Keratinocyte (primary cell): ENCODE results near the gene ARPP19. TPM values are rescaled to one million over a fixed set of nuclear protein-coding genes. Genes with fewer than 3 reads are reported as not detected.
"Not testable (repeated sequence)": the region's sequence is repeated elsewhere in the genome, so short reads cannot be mapped to it uniquely, and the experiment has no call there.

Source experiments
- DNase-seq: peaks from one replicate; pipeline ENCODE4 v3.0.0-alpha.2; 2011; ENCODE audit warnings: low read depth, missing footprints, low spot score
- FAIRE-seq: peaks from 2 replicates; lab custom pipeline; 2011; peaks lifted over from hg19 to GRCh38; lab: Jason Lieb, UNC
- H2AFZ ChIP-seq: 2 replicates; pipeline ENCODE4 v1.6.0; 2012; ENCODE audit warnings: low read length, control low read depth, inconsistent platforms; ENCODE audit not compliant: control insufficient read depth
- H3K27ac ChIP-seq: 2 replicates; pipeline ENCODE4 v1.5.1; 2011; ENCODE audit warnings: low read length; ENCODE audit not compliant: control insufficient read depth, insufficient read depth
- H3K27me3 ChIP-seq: 3 replicates; pipeline ENCODE4 v1.6.0; 2011; ENCODE audit warnings: low read length; ENCODE audit not compliant: control insufficient read depth, insufficient read depth; ENCODE audit errors: extremely low read depth
- H3K36me3 ChIP-seq, 2 experiments: 2 replicates in 1 of 2; 3 replicates in 1 of 2; pipeline ENCODE4 v1.5.1; 2011; ENCODE audit warnings: low read length in 2 of 2, mild to moderate bottlenecking in 1 of 2; ENCODE audit not compliant: control insufficient read depth in 2 of 2, insufficient read depth in 2 of 2; ENCODE audit errors: extremely low read depth in 1 of 2
- H3K4me1 ChIP-seq: 3 replicates; pipeline ENCODE4 v1.5.1; 2011; ENCODE audit warnings: low read length; ENCODE audit not compliant: control insufficient read depth, insufficient read depth; ENCODE audit errors: extremely low read depth
- H3K4me2 ChIP-seq: 3 replicates; pipeline ENCODE4 v1.6.0; 2011; ENCODE audit warnings: low read depth, low read length; ENCODE audit not compliant: control insufficient read depth, insufficient read depth; ENCODE audit errors: extremely low read depth
- H3K4me3 ChIP-seq, 3 experiments: fragments of 200-600 bp in 1 of 3; sonication (generic) in 1 of 3; 2 replicates in 2 of 3; 3 replicates in 1 of 3; pipeline ENCODE4 v1.5.1; 2011 to 2016; ENCODE audit warnings: low read length in 3 of 3, mild to moderate bottlenecking in 3 of 3, control low read depth in 2 of 3, inconsistent platforms in 1 of 3, low read depth in 1 of 3, mixed read lengths in 1 of 3, mixed run types in 1 of 3, moderate library complexity in 1 of 3; ENCODE audit not compliant: control insufficient read depth in 2 of 3, insufficient read depth in 2 of 3; ENCODE audit errors: extremely low read depth in 1 of 3
- H3K79me2 ChIP-seq: 2 replicates; pipeline ENCODE4 v1.6.0; 2012; ENCODE audit warnings: low read length; ENCODE audit not compliant: control insufficient read depth, insufficient read depth
- H3K9ac ChIP-seq: 3 replicates; pipeline ENCODE4 v1.6.0; 2011; ENCODE audit warnings: low read length; ENCODE audit not compliant: control insufficient read depth, insufficient read depth; ENCODE audit errors: extremely low read depth
- H3K9me1 ChIP-seq: 3 replicates; pipeline ENCODE4 v1.6.0; 2011; ENCODE audit warnings: low read length; ENCODE audit not compliant: control insufficient read depth, insufficient read depth; ENCODE audit errors: extremely low read depth
- H3K9me3 ChIP-seq: 2 replicates; pipeline ENCODE4 v1.5.1; 2012; ENCODE audit warnings: low read depth, low read length; ENCODE audit not compliant: control insufficient read depth
- H4K20me1 ChIP-seq: 3 replicates; pipeline ENCODE4 v1.6.0; 2011; ENCODE audit warnings: low read length; ENCODE audit not compliant: control insufficient read depth, insufficient read depth; ENCODE audit errors: extremely low read depth
- EZH2 ChIP-seq: IDR thresholded peaks from one replicate; pipeline ENCODE4 v1.6.1; 2012; ENCODE audit warnings: inconsistent platforms, mild to moderate bottlenecking, low read length, moderate library complexity
- dilution Hi-C: fragments of 300-500 bp; cut with MboI; formaldehyde crosslinking; loops from one replicate; pipeline ENCODE4 v1.7.0; 2020; ENCODE audit warnings: low sequenced_read_pairs; ENCODE audit not compliant: extremely low pct_ligation_motif_present
- polyA plus RNA-seq, 5 experiments: library from polyadenylated mRNA; depleted of rRNA in 3 of 5; stranded (reverse) in 3 of 5; stranded (forward) in 1 of 5; unstranded in 1 of 5; fragments of >200 nt; gene quantifications; 1 replicate in 1 of 5; 2 replicates in 3 of 5; 3 replicates in 1 of 5; pipeline versions ENCODE4 v1.2.1 to v1.2.3, GENCODE V29; 2011 to 2012; ENCODE audit warnings: missing spikeins in 2 of 5, low read depth in 1 of 5, low replicate concordance in 1 of 5
- TF ChIP-seq, protein P1 (sequence below), 3 experiments: IDR thresholded peaks in 1 of 3; conservative IDR thresholded peaks in 1 of 3; optimal IDR thresholded peaks in 1 of 3; 2 replicates in 2 of 3; 3 replicates in 1 of 3; pipeline versions ENCODE3 to v1.5.1; 2011; ENCODE audit warnings: low read length in 3 of 3, mild to moderate bottlenecking in 3 of 3, moderate library complexity in 2 of 3, control low read depth in 1 of 3, inconsistent platforms in 1 of 3; ENCODE audit not compliant: insufficient read depth in 2 of 3; ENCODE audit errors: extremely low read depth in 1 of 3

ARPP19 gene
- polyA plus RNA-seq, 1 donor (not counting 4 experiments of a cell fraction or from before 2014, with no cell fraction given) = 128 TPM

GRCh38 chr15:52552303-52552702 lies 16.5 kb downstream of the ARPP19 start:
- FAIRE-seq = no peak
- H3K27ac ChIP-seq = no peak overlapping the region
- peaks cover 5 to 9% of the 10 kb centered on the region in 2 experiments for H3K36me3 ChIP-seq
- TF ChIP-seq EZH2 = no peak
- TF ChIP-seq, protein P1, sequence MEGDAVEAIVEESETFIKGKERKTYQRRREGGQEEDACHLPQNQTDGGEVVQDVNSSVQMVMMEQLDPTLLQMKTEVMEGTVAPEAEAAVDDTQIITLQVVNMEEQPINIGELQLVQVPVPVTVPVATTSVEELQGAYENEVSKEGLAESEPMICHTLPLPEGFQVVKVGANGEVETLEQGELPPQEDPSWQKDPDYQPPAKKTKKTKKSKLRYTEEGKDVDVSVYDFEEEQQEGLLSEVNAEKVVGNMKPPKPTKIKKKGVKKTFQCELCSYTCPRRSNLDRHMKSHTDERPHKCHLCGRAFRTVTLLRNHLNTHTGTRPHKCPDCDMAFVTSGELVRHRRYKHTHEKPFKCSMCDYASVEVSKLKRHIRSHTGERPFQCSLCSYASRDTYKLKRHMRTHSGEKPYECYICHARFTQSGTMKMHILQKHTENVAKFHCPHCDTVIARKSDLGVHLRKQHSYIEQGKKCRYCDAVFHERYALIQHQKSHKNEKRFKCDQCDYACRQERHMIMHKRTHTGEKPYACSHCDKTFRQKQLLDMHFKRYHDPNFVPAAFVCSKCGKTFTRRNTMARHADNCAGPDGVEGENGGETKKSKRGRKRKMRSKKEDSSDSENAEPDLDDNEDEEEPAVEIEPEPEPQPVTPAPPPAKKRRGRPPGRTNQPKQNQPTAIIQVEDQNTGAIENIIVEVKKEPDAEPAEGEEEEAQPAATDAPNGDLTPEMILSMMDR (optimal IDR thresholded peaks at IDR 0.05 in 1 of 3, IDR thresholded peaks at IDR 0.05 in 1 of 3, conservative IDR thresholded peaks at IDR 0.05 in 1 of 3; ENCODE audit: extremely low read depth in 1 of 3, insufficient read depth in 2 of 3, low read length in 3 of 3) = no peak
- no peak overlapping the region for H3K4me2 ChIP-seq
- H3K4me3 ChIP-seq = no peak overlapping the region
- no peaks in the 10 kb centered on the region for H3K9me1 ChIP-seq
- no peak overlapping the region for H3K9ac ChIP-seq
- no peaks in the 10 kb centered on the region for H3K4me1 ChIP-seq
- no peak overlapping the region for H2AFZ ChIP-seq
- H3K9me3 ChIP-seq = no peaks in the 10 kb centered on the region
- dilution Hi-C loops = no loop called here
- DNase-seq = no peak
- H3K27me3 ChIP-seq = no peaks in the 10 kb centered on the region
- peaks cover 43% of the 10 kb centered on the region for H3K79me2 ChIP-seq
- H4K20me1 ChIP-seq = no peaks in the 10 kb centered on the region

DNA sequence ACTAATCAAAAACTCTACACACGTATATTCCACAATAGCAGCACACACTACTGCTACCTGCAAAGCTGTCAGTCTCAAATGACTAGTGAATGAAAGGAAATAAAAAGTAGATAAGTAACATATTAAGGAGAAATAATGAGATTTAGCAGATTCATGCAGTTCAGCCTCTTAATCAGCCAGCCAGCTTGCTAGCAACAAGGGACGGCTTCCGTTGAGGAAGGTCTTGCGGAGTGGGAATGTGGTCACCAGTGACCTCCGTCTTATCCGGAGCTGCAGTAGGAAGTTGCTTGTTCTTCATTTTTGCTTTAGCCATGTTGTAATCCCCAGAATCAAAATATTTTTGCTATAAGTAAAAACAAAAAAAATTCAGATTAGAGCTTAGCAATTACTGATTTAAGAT lies 17.1 kb downstream of the ARPP19 start:
- TF ChIP-seq, protein P1 (optimal IDR thresholded peaks at IDR 0.05 in 1 of 3, IDR thresholded peaks at IDR 0.05 in 1 of 3, conservative IDR thresholded peaks at IDR 0.05 in 1 of 3; ENCODE audit: extremely low read depth in 1 of 3, insufficient read depth in 2 of 3, low read length in 3 of 3) = no peak
- TF ChIP-seq EZH2 = no peak
- H4K20me1 ChIP-seq = no peaks in the 10 kb centered on the region
- H3K9ac ChIP-seq = no peak overlapping the region
- peaks cover 37% of the 10 kb centered on the region for H3K79me2 ChIP-seq
- H3K27ac ChIP-seq = no peak overlapping the region
- H2AFZ ChIP-seq = no peak overlapping the region
- no peaks in the 10 kb centered on the region for H3K9me3 ChIP-seq
- no peaks in the 10 kb centered on the region for H3K4me1 ChIP-seq
- dilution Hi-C loops = no loop called here
- no peak overlapping the region for H3K4me3 ChIP-seq
- H3K4me2 ChIP-seq = no peak overlapping the region
- H3K9me1 ChIP-seq = no peaks in the 10 kb centered on the region
- no peaks in the 10 kb centered on the region for H3K27me3 ChIP-seq
- FAIRE-seq (no peak), DNase-seq (no peak)
- H3K36me3 ChIP-seq = peaks cover 4 to 9% of the 10 kb centered on the region in 2 experiments

- peaks cover 32% of the 10 kb centered on the region for H3K79me2 ChIP-seq
- H3K36me3 ChIP-seq, dilution Hi-C loops: not testable (repeated sequence)
Measured at GRCh38 chr15:52551186-52551585, 17.6 kb downstream of the ARPP19 start.

More at GRCh38 chr15:52551186-52551585, 17.6 kb downstream of the ARPP19 start:
- not testable (repeated sequence) for H3K4me1 ChIP-seq, H3K27me3 ChIP-seq, H3K27ac ChIP-seq, H3K9me1 ChIP-seq, FAIRE-seq, H4K20me1 ChIP-seq, H3K9ac ChIP-seq, DNase-seq, H3K4me2 ChIP-seq, H3K4me3 ChIP-seq, H2AFZ ChIP-seq, H3K9me3 ChIP-seq
